Measurements from ENCODE around the gene FGF14. TPM values are rescaled to one million over a fixed set of nuclear protein-coding genes. Genes with fewer than 3 reads are reported as not detected.

The FGF14 gene
- total and polyA plus RNA-seq, 5 experiments from 2014 or later: not detected

- Mint-ChIP-seq H3K36me3 (no peaks in the 10 kb centered on the region), H3K4me3 (no peak overlapping the region), H3K9me3 (peaks cover 0 to 4% (median 0%) of the 10 kb centered on the region in 9 donors), H3K4me1 (peaks cover 0 to 2% (median under 1%) of the 10 kb centered on the region in 4 donors), H3K27ac (no peak overlapping the region), H3K27me3 (peaks cover 0 to 4% (median 2%) of the 10 kb centered on the region in 5 donors)
- POLR2A ChIA-PET: no interaction called here
- no peak for ATAC-seq
- DNase-seq: no peak
Measured at GRCh38 chr13:101726681-101727080, 675.2 kb downstream of the FGF14 start.

DNA sequence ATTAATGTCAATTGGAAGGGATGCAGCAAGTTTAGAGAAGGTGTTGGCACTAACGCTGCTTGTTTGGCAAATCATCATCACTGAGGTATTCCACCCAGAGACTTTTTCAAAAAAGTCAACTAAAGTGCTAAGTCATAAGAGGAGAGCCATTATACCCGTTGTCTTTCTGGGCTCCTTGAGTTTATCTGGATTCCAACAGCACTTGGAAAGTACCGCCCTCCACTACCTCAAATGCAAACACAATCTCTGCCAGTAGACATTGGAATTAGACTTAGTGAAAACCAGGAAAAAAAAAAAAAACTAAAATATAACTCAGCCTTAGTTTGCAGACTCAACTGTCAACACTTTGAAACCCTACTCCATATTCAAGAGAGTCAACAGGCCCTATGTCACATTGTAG is 683.4 kb downstream of the FGF14 start:
- Mint-ChIP-seq H3K27ac (no peak overlapping the region), H3K4me3 (no peak overlapping the region), H3K9me3 (peaks cover 0 to 1% (median 0%) of the 10 kb centered on the region in 9 donors), H3K36me3 (no peaks in the 10 kb centered on the region), H3K4me1 (no peaks in the 10 kb centered on the region), H3K27me3 (peaks cover 0 to 6% (median 1%) of the 10 kb centered on the region in 5 donors)
- no peak for DNase-seq
- ATAC-seq: no peak
- POLR2A ChIA-PET: no interaction called here

DNA sequence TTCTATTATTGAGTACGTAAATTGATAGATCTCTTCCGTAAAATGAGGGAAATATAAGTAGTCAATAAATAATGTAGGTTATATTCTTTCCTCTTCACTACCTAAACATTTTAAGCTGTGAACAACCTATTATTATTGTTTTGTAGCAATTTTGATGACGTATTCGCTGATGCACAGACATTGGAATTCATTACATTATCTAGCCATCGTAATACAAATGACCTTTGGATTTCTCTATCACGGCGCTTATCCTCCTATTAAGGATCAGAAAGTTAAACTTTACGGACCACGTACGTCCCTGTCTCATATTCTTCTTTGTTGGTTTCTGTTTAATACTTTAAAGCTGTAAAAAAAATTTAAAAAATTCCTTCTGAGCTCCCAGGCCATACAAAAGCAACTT is 684.5 kb downstream of the FGF14 start:
- POLR2A ChIA-PET: no interaction called here
- no peaks in the 10 kb centered on the region for H3K9me3 Mint-ChIP-seq
- H3K4me3 Mint-ChIP-seq: no peak overlapping the region
- H3K4me1 Mint-ChIP-seq: no peaks in the 10 kb centered on the region
- no peak overlapping the region for H3K27ac Mint-ChIP-seq
- H3K27me3 Mint-ChIP-seq: peaks cover 0 to 6% (median 1%) of the 10 kb centered on the region in 5 donors
- ATAC-seq (no peak), DNase-seq (no peak)
- H3K36me3 Mint-ChIP-seq: no peaks in the 10 kb centered on the region

DNA sequence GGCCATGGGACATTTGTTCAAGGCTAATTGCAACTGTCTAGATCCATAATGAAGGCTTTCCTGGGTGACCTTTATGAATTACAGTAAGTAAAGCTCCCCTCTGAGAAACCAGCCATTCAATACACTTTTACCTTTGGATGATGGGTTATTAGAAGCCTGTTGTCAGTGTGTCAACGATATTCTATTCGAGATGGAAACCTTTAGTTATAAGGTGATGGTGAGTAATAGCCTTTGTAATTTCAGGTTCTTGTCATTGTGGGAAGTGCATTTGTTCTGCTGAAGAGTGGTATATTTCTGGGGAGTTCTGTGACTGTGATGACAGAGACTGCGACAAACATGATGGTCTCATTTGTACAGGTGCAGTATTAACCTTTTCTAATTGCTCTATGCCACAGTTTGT is 687.7 kb downstream of the FGF14 start:
- ATAC-seq: no peak
- Mint-ChIP-seq H3K36me3 (no peaks in the 10 kb centered on the region), H3K9me3 (no peaks in the 10 kb centered on the region), H3K4me3 (no peak overlapping the region), H3K4me1 (no peaks in the 10 kb centered on the region), H3K27me3 (peaks cover 1 to 10% (median 8%) of the 10 kb centered on the region in 5 donors), H3K27ac (no peak overlapping the region)
- POLR2A ChIA-PET: no interaction called here
- DNase-seq: no peak

- DNase-seq (no peak), ATAC-seq (no peak)
- Mint-ChIP-seq H3K36me3 (no peaks in the 10 kb centered on the region), H3K4me1 (peaks cover 2 to 3% (median 2%) of the 10 kb centered on the region in 4 donors), H3K27ac (no peak overlapping the region), H3K27me3 (peaks cover 1 to 18% (median 9%) of the 10 kb centered on the region in 5 donors), H3K4me3 (no peak overlapping the region), H3K9me3 (no peaks in the 10 kb centered on the region)
- POLR2A ChIA-PET: no interaction called here
Measured at GRCh38 chr13:101712026-101712348, 689.9 kb downstream of the FGF14 start.

- Mint-ChIP-seq H3K27me3 (peaks cover 1 to 18% (median 9%) of the 10 kb centered on the region in 5 donors), H3K4me3 (no peak overlapping the region), H3K4me1 (peaks cover 5 to 8% (median 7%) of the 10 kb centered on the region in 4 donors), H3K36me3 (no peaks in the 10 kb centered on the region), H3K27ac (no peak overlapping the region), H3K9me3 (no peaks in the 10 kb centered on the region)
- DNase-seq (no peak), ATAC-seq (no peak)
- POLR2A ChIA-PET: no interaction called here
Measured at GRCh38 chr13:101711307-101712025, 690.4 kb downstream of the FGF14 start.

DNA sequence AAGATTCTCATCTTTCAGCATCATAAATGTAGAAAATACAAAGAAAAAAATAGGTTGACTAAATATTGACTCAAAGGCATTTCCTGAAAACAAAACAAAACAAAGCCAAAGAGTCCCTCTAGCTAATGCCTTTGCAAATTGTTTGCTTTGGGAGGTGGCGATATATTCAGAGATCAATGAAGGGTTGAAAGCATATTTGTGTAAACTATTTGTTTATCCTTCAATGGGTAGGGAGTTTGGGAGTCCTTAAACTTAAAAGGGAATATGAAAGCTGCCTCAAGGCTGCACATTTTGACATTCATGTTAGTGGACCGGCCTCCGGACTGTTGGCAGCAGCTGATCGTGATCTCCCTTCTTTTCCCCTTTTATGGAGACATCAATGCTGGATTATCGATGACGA is 691.9 kb downstream of the FGF14 start:
- peaks cover 5 to 12% (median 10%) of the 10 kb centered on the region in 4 donors for H3K4me1 Mint-ChIP-seq
- no peak for ATAC-seq
- DNase-seq: no peak
- H3K27ac Mint-ChIP-seq: no peak overlapping the region
- H3K9me3 Mint-ChIP-seq: no peaks in the 10 kb centered on the region
- POLR2A ChIA-PET: no interaction called here
- no peak overlapping the region for H3K4me3 Mint-ChIP-seq
- H3K27me3 Mint-ChIP-seq: peaks cover 0 to 18% (median 10%) of the 10 kb centered on the region in 5 donors
- H3K36me3 Mint-ChIP-seq: no peaks in the 10 kb centered on the region

GRCh38 chr13:101708115-101708514 is 693.7 kb downstream of the FGF14 start:
- no peaks in the 10 kb centered on the region for H3K36me3 Mint-ChIP-seq
- DNase-seq (no peak), ATAC-seq (no peak)
- peaks cover 0 to 18% (median 11%) of the 10 kb centered on the region in 5 donors for H3K27me3 Mint-ChIP-seq
- POLR2A ChIA-PET: interaction anchor here (0.7 kb wide), 1 partner anchor 1064 kb away, joined by 3 read pairs; no protein-coding TSS in a partner anchor
- H3K27ac Mint-ChIP-seq: no peak overlapping the region
- H3K9me3 Mint-ChIP-seq: no peaks in the 10 kb centered on the region
- H3K4me1 Mint-ChIP-seq: peaks cover 5 to 12% (median 10%) of the 10 kb centered on the region in 4 donors
- no peak overlapping the region for H3K4me3 Mint-ChIP-seq

GRCh38 chr13:101707659-101708058 is 694.2 kb downstream of the FGF14 start:
- no peaks in the 10 kb centered on the region for H3K36me3 Mint-ChIP-seq
- H3K4me3 Mint-ChIP-seq: no peak overlapping the region
- no peak for ATAC-seq
- peaks cover 0 to 18% (median 12%) of the 10 kb centered on the region in 5 donors for H3K27me3 Mint-ChIP-seq
- H3K9me3 Mint-ChIP-seq: no peaks in the 10 kb centered on the region
- DNase-seq: no peak
- H3K4me1 Mint-ChIP-seq: peaks cover 5 to 12% (median 10%) of the 10 kb centered on the region in 4 donors
- POLR2A ChIA-PET: interaction anchor here (0.7 kb wide), 1 partner anchor 1063 kb away, joined by 3 read pairs; no protein-coding TSS in a partner anchor
- no peak overlapping the region for H3K27ac Mint-ChIP-seq

GRCh38 chr13:101706651-101707050 is 695.2 kb downstream of the FGF14 start:
- Mint-ChIP-seq H3K9me3 (no peaks in the 10 kb centered on the region), H3K4me3 (peak overlapping the region in 4 of 10 donors; percentile 17 to 53 (median 40)), H3K4me1 (peaks cover 5 to 12% (median 10%) of the 10 kb centered on the region in 4 donors), H3K27ac (peak overlapping the region in 2 of 10 donors; percentile 21 to 32), H3K27me3 (peaks cover 0 to 18% (median 12%) of the 10 kb centered on the region in 5 donors), H3K36me3 (no peaks in the 10 kb centered on the region)
- peak in 1 of 2 donors; percentile 36 for ATAC-seq
- DNase-seq: peak in 2 of 10 donors; percentile 2 to 51
- POLR2A ChIA-PET: no interaction called here

DNA sequence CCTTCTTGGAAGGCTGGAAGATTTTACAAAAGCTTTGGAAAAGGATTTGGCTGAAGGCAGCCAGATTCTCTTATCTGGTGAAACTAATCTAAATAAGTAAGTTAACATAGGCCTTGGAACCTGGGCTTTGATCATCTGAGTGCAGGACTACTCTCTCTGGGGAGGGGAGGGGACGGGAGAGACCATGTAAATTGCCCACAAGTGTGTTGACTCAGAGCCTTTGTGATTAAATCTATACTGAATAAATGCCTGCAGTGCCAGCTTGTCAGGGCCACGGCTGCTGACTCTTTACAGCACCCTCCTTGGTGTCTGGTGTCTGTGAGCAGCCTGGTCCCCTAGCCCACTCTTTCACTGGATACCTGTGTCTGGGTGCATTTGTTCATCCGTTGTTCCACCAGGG is 698.0 kb downstream of the FGF14 start:
- H3K4me1 Mint-ChIP-seq: peaks cover 5 to 12% (median 10%) of the 10 kb centered on the region in 4 donors
- POLR2A ChIA-PET: no interaction called here
- no peak overlapping the region for H3K27ac Mint-ChIP-seq
- H3K27me3 Mint-ChIP-seq: peaks cover 0 to 10% (median 6%) of the 10 kb centered on the region in 5 donors
- H3K36me3 Mint-ChIP-seq: no peaks in the 10 kb centered on the region
- ATAC-seq (no peak), DNase-seq (no peak)
- H3K9me3 Mint-ChIP-seq: no peaks in the 10 kb centered on the region
- H3K4me3 Mint-ChIP-seq: no peak overlapping the region

GRCh38 chr13:101703081-101703480 is 698.8 kb downstream of the FGF14 start:
- H3K9me3 Mint-ChIP-seq: no peaks in the 10 kb centered on the region
- peaks cover 5 to 12% (median 10%) of the 10 kb centered on the region in 4 donors for H3K4me1 Mint-ChIP-seq
- no peak overlapping the region for H3K27ac Mint-ChIP-seq
- no peaks in the 10 kb centered on the region for H3K36me3 Mint-ChIP-seq
- POLR2A ChIA-PET: no interaction called here
- H3K27me3 Mint-ChIP-seq: peaks cover 0 to 6% (median 3%) of the 10 kb centered on the region in 5 donors
- ATAC-seq (no peak), DNase-seq (no peak)
- H3K4me3 Mint-ChIP-seq: no peak overlapping the region

- Mint-ChIP-seq H3K4me3 (no peak overlapping the region), H3K27ac (no peak overlapping the region), H3K4me1 (no peaks in the 10 kb centered on the region), H3K27me3 (peaks cover 0 to 6% (median 3%) of the 10 kb centered on the region in 5 donors), H3K9me3 (no peaks in the 10 kb centered on the region), H3K36me3 (no peaks in the 10 kb centered on the region)
- POLR2A ChIA-PET: no interaction called here
- no peak for ATAC-seq
- DNase-seq: no peak
Measured at GRCh38 chr13:101700598-101700997, 701.2 kb downstream of the FGF14 start.

DNA sequence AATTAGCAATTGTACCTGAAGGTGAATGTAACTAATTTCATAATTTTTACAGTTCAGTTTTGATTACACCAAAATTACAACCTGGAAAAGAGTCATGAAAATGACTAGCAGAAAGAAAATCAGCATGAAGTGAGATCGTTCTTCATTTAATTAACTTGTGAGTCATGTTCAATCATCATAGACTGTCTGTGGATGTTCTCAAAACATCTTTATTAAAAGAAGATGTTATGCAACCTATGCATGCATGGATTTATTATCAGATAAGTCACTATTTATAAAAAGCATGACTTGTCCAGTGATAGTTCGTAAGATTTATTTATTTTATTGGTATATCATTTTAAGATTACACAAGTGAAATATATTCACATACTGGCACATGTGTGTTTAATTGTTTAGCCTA is 703.4 kb downstream of the FGF14 start:
- H3K36me3 Mint-ChIP-seq: no peaks in the 10 kb centered on the region
- POLR2A ChIA-PET: no interaction called here
- H3K27me3 Mint-ChIP-seq: peaks cover 0 to 7% (median 0%) of the 10 kb centered on the region in 5 donors
- no peak overlapping the region for H3K27ac Mint-ChIP-seq
- no peaks in the 10 kb centered on the region for H3K9me3 Mint-ChIP-seq
- DNase-seq (no peak), ATAC-seq (no peak)
- H3K4me3 Mint-ChIP-seq: no peak overlapping the region
- H3K4me1 Mint-ChIP-seq: no peaks in the 10 kb centered on the region
